Measurements from ENCODE around the gene ULK4. TPM values are rescaled to one million over a fixed set of nuclear protein-coding genes. Genes with fewer than 3 reads are reported as not detected.

ULK4 gene
- total RNA-seq, 1 experiment from 2014 or later = 8.7 TPM

DNA sequence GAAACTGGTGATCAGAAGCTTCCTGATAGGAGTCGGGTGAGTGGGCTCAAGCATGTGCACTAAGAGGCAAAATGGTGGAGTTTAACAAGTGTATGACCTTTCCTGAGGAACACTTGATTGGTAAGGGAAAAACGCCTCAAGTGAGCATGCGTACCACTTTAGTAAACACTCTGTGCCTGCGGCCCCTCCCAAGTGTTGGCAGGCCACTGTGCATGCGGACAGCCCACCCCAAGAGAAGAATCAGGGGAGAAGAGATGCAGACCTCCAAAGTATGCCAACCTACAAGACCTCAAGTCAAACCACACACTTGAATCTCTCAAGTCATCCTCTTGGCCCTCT lies 640.3 kb downstream of the ULK4 start:
- H3K27me3 ChIP-seq (ENCODE audit: insufficient read depth, low read depth) = no peaks in the 10 kb centered on the region
- H3K4me2 ChIP-seq = no peak overlapping the region
- H3K9me3 ChIP-seq (ENCODE audit: insufficient read depth, low read depth) = no peaks in the 10 kb centered on the region; the same call in 1 of the 2 replicates
- ChIA-PET POLR2A (ENCODE audit: unreplicated experiment) (no interaction called here), CTCF (no interaction called here)
- no peaks in the 10 kb centered on the region for H3K9me2 ChIP-seq (ENCODE audit: insufficient read depth)
- H2AFZ ChIP-seq = no peak overlapping the region
- no TSS peak for BruUV-seq (replicated peaks)
- H3K36me3 ChIP-seq (ENCODE audit: low read depth) = no peaks in the 10 kb centered on the region
- no peaks in the 10 kb centered on the region for H3K79me2 ChIP-seq (ENCODE audit: low read depth)
- peaks cover 19% of the 10 kb centered on the region for H3K4me1 ChIP-seq (replicated peaks; ENCODE audit: insufficient read depth)
- H4K20me1 ChIP-seq (ENCODE audit: insufficient read depth) = no peaks in the 10 kb centered on the region
- intact Hi-C loops (cut with micrococcal nuclease; ENCODE audit: unreplicated experiment) = no loop called here
- TF ChIP-seq, protein P1, sequence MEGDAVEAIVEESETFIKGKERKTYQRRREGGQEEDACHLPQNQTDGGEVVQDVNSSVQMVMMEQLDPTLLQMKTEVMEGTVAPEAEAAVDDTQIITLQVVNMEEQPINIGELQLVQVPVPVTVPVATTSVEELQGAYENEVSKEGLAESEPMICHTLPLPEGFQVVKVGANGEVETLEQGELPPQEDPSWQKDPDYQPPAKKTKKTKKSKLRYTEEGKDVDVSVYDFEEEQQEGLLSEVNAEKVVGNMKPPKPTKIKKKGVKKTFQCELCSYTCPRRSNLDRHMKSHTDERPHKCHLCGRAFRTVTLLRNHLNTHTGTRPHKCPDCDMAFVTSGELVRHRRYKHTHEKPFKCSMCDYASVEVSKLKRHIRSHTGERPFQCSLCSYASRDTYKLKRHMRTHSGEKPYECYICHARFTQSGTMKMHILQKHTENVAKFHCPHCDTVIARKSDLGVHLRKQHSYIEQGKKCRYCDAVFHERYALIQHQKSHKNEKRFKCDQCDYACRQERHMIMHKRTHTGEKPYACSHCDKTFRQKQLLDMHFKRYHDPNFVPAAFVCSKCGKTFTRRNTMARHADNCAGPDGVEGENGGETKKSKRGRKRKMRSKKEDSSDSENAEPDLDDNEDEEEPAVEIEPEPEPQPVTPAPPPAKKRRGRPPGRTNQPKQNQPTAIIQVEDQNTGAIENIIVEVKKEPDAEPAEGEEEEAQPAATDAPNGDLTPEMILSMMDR (conservative IDR thresholded peaks at IDR 0.05) = no peak
- no peak for TF ChIP-seq EZH2 (IDR thresholded peaks at IDR 0.05; ENCODE audit: low read depth)
- DNase-seq = no peak
- H3F3A ChIP-seq (ENCODE audit: insufficient read depth, low read depth) = peaks cover 9% of the 10 kb centered on the region
- H3K27ac ChIP-seq = no peak overlapping the region
- H3K4me3 ChIP-seq = no peak overlapping the region

DNA sequence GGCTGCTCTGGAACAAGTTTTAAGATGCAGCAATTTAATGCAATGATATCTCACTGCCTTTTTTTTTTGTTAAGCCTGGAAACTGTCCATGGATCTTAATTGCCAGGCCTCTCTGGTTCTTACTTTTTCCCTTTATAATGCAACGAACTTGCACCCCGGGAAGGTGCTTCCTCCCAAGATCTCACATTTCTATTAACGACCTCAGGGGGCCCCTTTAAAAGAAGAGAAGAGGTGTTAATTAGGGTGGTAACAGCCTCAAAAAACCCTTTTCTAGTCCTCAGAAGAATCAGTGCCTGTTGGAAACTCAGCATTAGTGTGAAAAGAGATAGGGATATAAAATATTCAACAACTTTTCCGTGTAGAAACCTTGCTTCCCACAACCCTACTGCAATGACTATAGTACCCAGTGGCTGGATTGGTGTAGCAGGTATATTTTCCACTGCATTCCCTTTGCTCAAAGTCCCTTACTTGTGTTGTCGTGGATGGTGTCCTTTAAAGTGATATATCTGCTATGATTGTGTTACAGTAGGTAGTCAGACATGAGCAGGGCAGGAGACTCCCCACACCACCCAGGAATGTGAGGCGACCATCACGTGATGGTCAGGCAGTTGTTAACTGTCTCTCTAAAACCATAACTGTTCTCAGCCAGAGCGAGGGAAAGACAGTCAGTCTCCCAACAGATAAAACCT lies 640.8 kb downstream of the ULK4 start:
- ChIA-PET POLR2A (ENCODE audit: unreplicated experiment) (no interaction called here), CTCF (no interaction called here)
- Histone ChIP-seq H3K4me2 (no peak overlapping the region), H3K27ac (no peak overlapping the region), H3K79me2 (ENCODE audit: low read depth) (no peaks in the 10 kb centered on the region), H2AFZ (no peak overlapping the region), H3K9me3 (ENCODE audit: insufficient read depth, low read depth) (no peaks in the 10 kb centered on the region; the same call in 1 of the 2 replicates), H3K4me1 (replicated peaks; ENCODE audit: insufficient read depth) (peaks cover 18% of the 10 kb centered on the region), H4K20me1 (ENCODE audit: insufficient read depth) (no peaks in the 10 kb centered on the region), H3K4me3 (no peak overlapping the region), H3F3A (ENCODE audit: insufficient read depth, low read depth) (peaks cover 9% of the 10 kb centered on the region), H3K27me3 (ENCODE audit: insufficient read depth, low read depth) (no peaks in the 10 kb centered on the region), H3K36me3 (ENCODE audit: low read depth) (no peaks in the 10 kb centered on the region), H3K9me2 (ENCODE audit: insufficient read depth) (no peaks in the 10 kb centered on the region)
- intact Hi-C loops (cut with micrococcal nuclease; ENCODE audit: unreplicated experiment) = no loop called here
- TF ChIP-seq EZH2 (IDR thresholded peaks at IDR 0.05; ENCODE audit: low read depth) = no peak
- TF ChIP-seq, protein P1 (conservative IDR thresholded peaks at IDR 0.05) = no peak
- BruUV-seq (replicated peaks) = no TSS peak
- no peak for DNase-seq

DNA sequence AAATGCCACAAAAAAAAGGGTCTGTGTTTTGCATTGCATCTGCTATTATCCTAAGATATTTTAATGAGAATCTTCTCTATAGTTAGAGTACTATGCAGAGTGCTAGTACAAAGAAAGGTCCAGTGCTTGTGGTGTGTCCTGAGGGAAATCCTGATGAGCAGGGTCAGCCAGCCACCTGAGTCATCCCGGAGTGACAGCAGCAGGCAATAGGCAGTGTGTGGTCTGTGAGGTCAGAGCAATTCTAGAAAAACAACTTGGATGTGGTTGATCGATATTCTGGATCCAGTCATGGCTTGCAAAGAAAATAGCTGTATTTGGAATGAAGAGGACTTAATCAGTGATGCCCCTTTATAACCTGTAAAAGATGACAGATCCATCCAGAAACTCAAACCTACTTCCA lies 643.4 kb downstream of the ULK4 start:
- TF ChIP-seq, protein P1 (conservative IDR thresholded peaks at IDR 0.05) = no peak
- no peak for TF ChIP-seq EZH2 (IDR thresholded peaks at IDR 0.05; ENCODE audit: low read depth)
- Histone ChIP-seq H3K9me3 (ENCODE audit: insufficient read depth, low read depth) (no peaks in the 10 kb centered on the region; the same call in 1 of the 2 replicates), H3K27me3 (ENCODE audit: insufficient read depth, low read depth) (no peaks in the 10 kb centered on the region), H3K79me2 (ENCODE audit: low read depth) (no peaks in the 10 kb centered on the region), H4K20me1 (ENCODE audit: insufficient read depth) (no peaks in the 10 kb centered on the region), H2AFZ (no peak overlapping the region), H3K4me3 (no peak overlapping the region), H3F3A (ENCODE audit: insufficient read depth, low read depth) (peaks cover 9% of the 10 kb centered on the region), H3K4me2 (peak overlapping the region; percentile 43), H3K27ac (no peak overlapping the region), H3K36me3 (ENCODE audit: low read depth) (no peaks in the 10 kb centered on the region), H3K4me1 (replicated peaks; ENCODE audit: insufficient read depth) (peaks cover 18% of the 10 kb centered on the region), H3K9me2 (ENCODE audit: insufficient read depth) (no peaks in the 10 kb centered on the region)
- ChIA-PET CTCF (no interaction called here), POLR2A (ENCODE audit: unreplicated experiment) (interaction anchor here (0.7 kb wide), 1 partner anchor 769 kb away, joined by 3 read pairs; no protein-coding TSS in a partner anchor)
- intact Hi-C loops (cut with micrococcal nuclease; ENCODE audit: unreplicated experiment) = loop anchor here (1.0 kb wide), 1 partner anchor 9 kb away; no protein-coding TSS in a partner anchor
- no TSS peak for BruUV-seq (replicated peaks)
- DNase-seq = peak; percentile 29 to 54
